ENCODE results near the gene COL1A2. TPM values are rescaled to one million over a fixed set of nuclear protein-coding genes. Genes with fewer than 3 reads are reported as not detected.

The COL1A2 gene
- total and polyA plus RNA-seq, 2 experiments from 2014 or later, result 1,836 to 2,200 TPM

DNA sequence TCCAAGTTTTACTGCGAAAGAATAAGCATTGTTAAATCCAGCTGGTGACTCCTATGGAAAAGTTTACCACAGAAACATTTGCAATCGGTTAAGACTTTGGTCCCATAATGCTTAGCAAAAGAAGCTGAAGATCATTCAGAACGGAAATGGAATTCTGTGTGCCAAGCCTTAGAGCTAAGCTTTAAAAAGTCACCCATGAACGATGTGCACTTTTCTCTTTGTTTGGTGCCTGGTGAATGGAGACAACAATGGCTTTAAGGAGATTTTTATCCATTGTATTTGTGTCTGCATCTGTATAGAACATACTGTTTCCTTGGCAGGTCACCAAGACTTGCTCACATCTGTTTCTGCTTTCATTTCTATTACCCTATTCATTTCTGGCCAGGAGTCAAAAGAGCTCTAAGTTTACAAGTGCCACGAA, 26.3 kb upstream of the COL1A2 start:
- Histone ChIP-seq H3K27ac (peak overlapping the region; percentile 85), H3K4me3 (no peak overlapping the region)
- DNase-seq (ENCODE audit: low spot score), result peak; percentile 77

DNA sequence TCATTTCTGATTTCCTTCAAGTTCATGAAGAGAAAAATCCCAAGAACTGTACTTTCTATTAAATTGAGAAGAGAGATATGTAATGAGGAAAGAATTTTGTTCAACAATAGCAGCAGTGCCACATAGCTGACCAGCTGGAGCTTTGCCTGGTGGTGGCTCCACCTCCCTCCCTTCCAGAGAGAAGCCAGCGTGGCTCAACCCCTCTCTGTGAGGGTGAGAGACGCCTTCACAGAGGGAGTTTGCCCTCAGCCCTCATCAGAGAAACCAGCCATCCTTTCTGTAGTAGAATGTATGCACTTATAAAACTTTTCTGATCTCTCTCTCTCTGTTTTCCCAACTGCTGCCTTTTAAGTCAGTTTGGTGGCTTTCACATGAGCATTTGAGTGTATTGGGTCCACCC, 20.5 kb upstream of the COL1A2 start:
- peak overlapping the region; percentile 74 for H3K4me2 ChIP-seq
- WGBS (ENCODE audit: low lambda C conversion rate, missing lambda C conversion rate), result 17% methylated on average over 2 of the region's 2 CpGs

More for the DNA sequence above, 26.3 kb upstream of the COL1A2 start:
- Histone ChIP-seq H3K4me2 (peak overlapping the region; percentile 60), H3K4me1 (ENCODE audit: insufficient read depth) (peaks cover 10% of the 10 kb centered on the region), H3K9me3 (ENCODE audit: low read depth) (no peaks in the 10 kb centered on the region), H3K27me3 (no peaks in the 10 kb centered on the region), H4K20me1 (ENCODE audit: insufficient read depth, poor library complexity, severe bottlenecking) (no peaks in the 10 kb centered on the region), H2AFZ (no peak overlapping the region), H3K36me3 (replicated peaks; ENCODE audit: insufficient read depth, low read depth) (no peaks in the 10 kb centered on the region), H3K79me2 (no peaks in the 10 kb centered on the region), H3K9me2 (replicated peaks; ENCODE audit: insufficient read depth) (no peaks in the 10 kb centered on the region)
- WGBS (ENCODE audit: low lambda C conversion rate, missing lambda C conversion rate), result 48% methylated on average over 5 of the region's 5 CpGs
- TF ChIP-seq EZH2phosphoT487 (IDR thresholded peaks at IDR 0.05; ENCODE audit: low read depth, severe bottlenecking, unreplicated experiment), result no peak
- TF ChIP-seq, protein P1, sequence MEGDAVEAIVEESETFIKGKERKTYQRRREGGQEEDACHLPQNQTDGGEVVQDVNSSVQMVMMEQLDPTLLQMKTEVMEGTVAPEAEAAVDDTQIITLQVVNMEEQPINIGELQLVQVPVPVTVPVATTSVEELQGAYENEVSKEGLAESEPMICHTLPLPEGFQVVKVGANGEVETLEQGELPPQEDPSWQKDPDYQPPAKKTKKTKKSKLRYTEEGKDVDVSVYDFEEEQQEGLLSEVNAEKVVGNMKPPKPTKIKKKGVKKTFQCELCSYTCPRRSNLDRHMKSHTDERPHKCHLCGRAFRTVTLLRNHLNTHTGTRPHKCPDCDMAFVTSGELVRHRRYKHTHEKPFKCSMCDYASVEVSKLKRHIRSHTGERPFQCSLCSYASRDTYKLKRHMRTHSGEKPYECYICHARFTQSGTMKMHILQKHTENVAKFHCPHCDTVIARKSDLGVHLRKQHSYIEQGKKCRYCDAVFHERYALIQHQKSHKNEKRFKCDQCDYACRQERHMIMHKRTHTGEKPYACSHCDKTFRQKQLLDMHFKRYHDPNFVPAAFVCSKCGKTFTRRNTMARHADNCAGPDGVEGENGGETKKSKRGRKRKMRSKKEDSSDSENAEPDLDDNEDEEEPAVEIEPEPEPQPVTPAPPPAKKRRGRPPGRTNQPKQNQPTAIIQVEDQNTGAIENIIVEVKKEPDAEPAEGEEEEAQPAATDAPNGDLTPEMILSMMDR (IDR thresholded peaks at IDR 0.05; ENCODE audit: poor library complexity), result no peak
- no peak for TF ChIP-seq EZH2 (IDR thresholded peaks at IDR 0.05; ENCODE audit: borderline replicate concordance)

DNA sequence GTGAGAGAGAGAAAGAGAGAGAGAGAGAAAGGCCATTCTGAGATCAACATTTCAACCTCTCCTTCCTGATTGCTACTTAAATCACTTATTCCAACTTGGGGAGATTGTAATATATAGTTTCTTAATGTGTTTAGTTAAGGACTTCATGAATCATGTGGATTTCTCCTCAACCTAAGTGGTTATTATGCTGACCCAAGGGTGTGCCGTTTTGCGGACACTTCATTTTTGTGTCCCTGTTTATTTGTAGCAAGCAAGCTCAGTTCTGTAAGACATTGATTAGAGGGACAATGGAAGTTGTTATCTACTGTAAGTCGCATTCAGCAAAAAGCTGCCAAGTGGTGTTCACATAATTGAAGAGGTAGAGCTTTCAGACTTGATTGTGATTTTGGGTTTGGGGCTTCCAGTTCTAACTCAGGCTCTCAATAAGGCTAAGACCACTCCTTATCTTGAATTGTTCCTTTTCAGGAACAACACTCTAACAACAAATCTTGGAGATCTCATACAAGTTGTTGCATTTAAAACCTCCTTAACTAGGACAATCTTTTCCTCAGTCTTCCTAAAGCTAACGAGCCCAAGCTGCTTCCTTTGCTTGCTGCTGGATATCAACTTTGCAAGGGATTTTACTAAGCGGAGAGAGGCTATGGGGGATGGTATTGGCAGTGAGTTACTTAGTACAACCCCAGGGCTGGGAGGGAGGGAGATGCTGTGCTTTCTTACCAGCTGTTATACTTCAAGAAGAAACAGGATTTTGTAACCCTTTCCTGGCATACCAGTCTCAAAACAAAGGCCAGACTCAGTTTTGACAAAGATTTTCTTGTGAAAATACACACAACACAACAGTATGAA, 19.8 kb upstream of the COL1A2 start:
- DNase-seq (ENCODE audit: low spot score), result peak; percentile 89
- TF ChIP-seq, protein P1 (IDR thresholded peaks at IDR 0.05; ENCODE audit: poor library complexity), result no peak
- no peak for TF ChIP-seq EZH2phosphoT487 (IDR thresholded peaks at IDR 0.05; ENCODE audit: low read depth, severe bottlenecking, unreplicated experiment)
- no peak for TF ChIP-seq EZH2 (IDR thresholded peaks at IDR 0.05; ENCODE audit: borderline replicate concordance)
- H3K4me3 ChIP-seq, result peak overlapping the region; percentile 5
- peak overlapping the region; percentile 74 for H3K4me2 ChIP-seq
- no peaks in the 10 kb centered on the region for H3K79me2 ChIP-seq
- no peaks in the 10 kb centered on the region for H3K9me3 ChIP-seq (ENCODE audit: low read depth)
- H3K27me3 ChIP-seq, result no peaks in the 10 kb centered on the region
- H2AFZ ChIP-seq, result no peak overlapping the region
- peaks cover 20% of the 10 kb centered on the region for H3K4me1 ChIP-seq (ENCODE audit: insufficient read depth)
- H3K9me2 ChIP-seq (replicated peaks; ENCODE audit: insufficient read depth), result no peaks in the 10 kb centered on the region
- no peaks in the 10 kb centered on the region for H4K20me1 ChIP-seq (ENCODE audit: insufficient read depth, poor library complexity, severe bottlenecking)
- no peaks in the 10 kb centered on the region for H3K36me3 ChIP-seq (replicated peaks; ENCODE audit: insufficient read depth, low read depth)
- WGBS (ENCODE audit: low lambda C conversion rate, missing lambda C conversion rate), result 28% methylated on average over 5 of the region's 5 CpGs
- H3K27ac ChIP-seq, result peak overlapping the region; percentile 99

More for the DNA sequence above, 20.5 kb upstream of the COL1A2 start:
- H3K9me3 ChIP-seq (ENCODE audit: low read depth), result no peaks in the 10 kb centered on the region
- DNase-seq (ENCODE audit: low spot score), result peak; percentile 84
- H3K9me2 ChIP-seq (replicated peaks; ENCODE audit: insufficient read depth), result no peaks in the 10 kb centered on the region
- no peaks in the 10 kb centered on the region for H4K20me1 ChIP-seq (ENCODE audit: insufficient read depth, poor library complexity, severe bottlenecking)
- no peaks in the 10 kb centered on the region for H3K79me2 ChIP-seq
- H3K27ac ChIP-seq, result peak overlapping the region; percentile 99
- H3K27me3 ChIP-seq, result no peaks in the 10 kb centered on the region
- no peak overlapping the region for H3K4me3 ChIP-seq
- no peak for TF ChIP-seq EZH2phosphoT487 (IDR thresholded peaks at IDR 0.05; ENCODE audit: low read depth, severe bottlenecking, unreplicated experiment)
- TF ChIP-seq, protein P1 (IDR thresholded peaks at IDR 0.05; ENCODE audit: poor library complexity), result peak; percentile 6
- no peak for TF ChIP-seq EZH2 (IDR thresholded peaks at IDR 0.05; ENCODE audit: borderline replicate concordance)
- no peak overlapping the region for H2AFZ ChIP-seq
- H3K4me1 ChIP-seq (ENCODE audit: insufficient read depth), result peaks cover 20% of the 10 kb centered on the region
- H3K36me3 ChIP-seq (replicated peaks; ENCODE audit: insufficient read depth, low read depth), result no peaks in the 10 kb centered on the region

All from hepatocyte (in vitro differentiated cells).